Measurements from ENCODE around the gene COPZ2. TPM values are rescaled to one million over a fixed set of nuclear protein-coding genes. Genes with fewer than 3 reads are reported as not detected.
"Not testable (repeated sequence)": the region's sequence is repeated elsewhere in the genome, so short reads cannot be mapped to it uniquely, and the experiment has no call there.

Gene COPZ2
- total RNA-seq, 1 donor from 2014 or later, result 3.3 TPM

GRCh38 chr17:47990962-47991731 is 46.5 kb downstream of the COPZ2 start:
- DNase-seq (ENCODE audit: low spot score in 2 of 2) (no peak), FAIRE-seq (no peak)

GRCh38 chr17:47989700-47990099 is 47.9 kb downstream of the COPZ2 start:
- DNase-seq (ENCODE audit: low spot score in 2 of 2), result no peak
- no peak for FAIRE-seq

GRCh38 chr17:47989159-47989558 is 48.4 kb downstream of the COPZ2 start:
- DNase-seq (ENCODE audit: low spot score in 2 of 2) (no peak), FAIRE-seq (no peak)

- FAIRE-seq; DNase-seq (ENCODE audit: low spot score in 2 of 2): not testable (repeated sequence)
These were observed 49.2 kb downstream of the COPZ2 start for GRCh38 chr17:47988445-47988844.

- FAIRE-seq (no peak), DNase-seq (ENCODE audit: low spot score in 2 of 2) (no peak)
These were observed 50.3 kb downstream of the COPZ2 start for GRCh38 chr17:47987240-47987835.

GRCh38 chr17:47986520-47986919 is 51.1 kb downstream of the COPZ2 start:
- FAIRE-seq (no peak), DNase-seq (ENCODE audit: low spot score in 2 of 2) (no peak)

- no peak for DNase-seq (ENCODE audit: low spot score in 2 of 2)
- FAIRE-seq, result no peak
These were observed 53.9 kb downstream of the COPZ2 start for GRCh38 chr17:47983492-47984223.

- DNase-seq (ENCODE audit: low spot score in 2 of 2), result no peak
These were observed 54.8 kb downstream of the COPZ2 start for GRCh38 chr17:47982645-47983390.

GRCh38 chr17:47982091-47982617 is 55.4 kb downstream of the COPZ2 start:
- no peak for DNase-seq (ENCODE audit: low spot score in 2 of 2)
- no peak for FAIRE-seq

More at GRCh38 chr17:47982645-47983390, 54.8 kb downstream of the COPZ2 start:
- no peak for FAIRE-seq

- no peak for DNase-seq (ENCODE audit: low spot score in 2 of 2)
- FAIRE-seq, result no peak
These were observed 56.1 kb downstream of the COPZ2 start for GRCh38 chr17:47981462-47981861.

GRCh38 chr17:47980541-47980940 is 57.1 kb downstream of the COPZ2 start:
- no peak for DNase-seq (ENCODE audit: low spot score in 2 of 2)
- FAIRE-seq, result no peak

- FAIRE-seq (no peak), DNase-seq (ENCODE audit: low spot score in 2 of 2) (peak; percentile 46 to 75)
These were observed 59.3 kb downstream of the COPZ2 start for GRCh38 chr17:47978324-47978723.

Small RNAs within 50 kb of the gene (small RNA-seq; reads per million reads assigned to genes)
- gene AC004477.2 (not detected), gene MIR152 (28.2 reads per million, percentile 97 among the genes with 10 or more reads in this experiment)

Other genes with a start within 250 kb of the COPZ2 start
- gene OSBPL7, start 216.0 kb downstream of the COPZ2 start, total RNA-seq, result 7.3 TPM
- 6.9 TPM for gene MRPL10, start 206.3 kb downstream of the COPZ2 start, total RNA-seq
- not detected for gene LRRC46, start 206.1 kb downstream of the COPZ2 start, total RNA-seq
- 24.1 TPM for gene SCRN2, start 196.5 kb downstream of the COPZ2 start, total RNA-seq
- not detected for gene SP6, start 186.6 kb downstream of the COPZ2 start, total RNA-seq
- 0.82 TPM for gene SP2, start 141.6 kb downstream of the COPZ2 start, total RNA-seq
- gene PNPO, start 96.2 kb downstream of the COPZ2 start, total RNA-seq, result 7.3 TPM
- gene PRR15L, start 79.9 kb downstream of the COPZ2 start, total RNA-seq, result not detected
- gene CDK5RAP3, start 66.7 kb downstream of the COPZ2 start, total RNA-seq, result 53.8 TPM
- 22.4 TPM for gene NFE2L1, start 10.6 kb upstream of the COPZ2 start, total RNA-seq
- gene CBX1, start 63.7 kb upstream of the COPZ2 start, total RNA-seq, result 95.8 TPM
- 9.8 TPM for gene SNX11, start 70.0 kb upstream of the COPZ2 start, total RNA-seq

Measured in frontal cortex (tissue), 4 donors.